ENCODE measurements around the gene APBB1IP.
"Not testable (repeated sequence)": the region's sequence is repeated elsewhere in the genome, so short reads cannot be mapped to it uniquely, and the experiment has no call there.

APBB1IP gene

DNA sequence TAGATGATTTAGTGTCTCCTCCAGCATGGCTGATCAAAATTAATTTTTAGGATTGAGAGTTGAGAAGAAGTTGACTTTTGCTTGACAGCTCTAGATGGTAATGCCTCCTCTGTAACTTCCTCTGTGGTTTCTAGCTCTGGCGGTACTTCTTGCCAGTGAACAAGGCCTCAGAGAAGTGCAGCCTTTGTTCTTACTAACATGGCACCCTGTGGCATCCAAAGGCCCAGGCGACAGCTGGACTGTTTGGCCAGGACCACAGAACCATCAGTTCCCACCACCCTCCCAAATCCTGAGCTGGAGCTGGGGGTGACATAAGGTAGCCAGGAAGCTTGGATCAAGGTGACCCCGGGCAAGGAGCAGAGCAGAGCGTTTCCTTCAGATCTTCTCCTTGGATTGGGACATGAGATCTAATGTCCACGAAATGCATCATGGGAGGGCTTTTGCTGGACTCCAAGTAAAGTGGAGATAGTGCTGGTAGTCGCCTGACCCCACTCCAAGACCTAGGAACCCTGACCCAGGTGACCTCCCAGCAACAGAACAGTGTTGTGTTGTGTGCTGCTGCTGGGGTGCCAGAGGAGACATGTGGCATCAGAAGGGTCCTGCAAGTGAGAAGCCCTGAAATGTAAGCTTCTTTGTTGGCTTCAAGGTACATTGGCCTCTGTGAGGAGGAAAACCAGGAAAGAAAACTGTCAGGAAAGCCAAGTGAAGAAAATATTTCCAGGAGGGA, 41.8 kb downstream of the APBB1IP start:
- DNase-seq, result peak in 2 of 4 experiments; percentile 9 to 18

DNA sequence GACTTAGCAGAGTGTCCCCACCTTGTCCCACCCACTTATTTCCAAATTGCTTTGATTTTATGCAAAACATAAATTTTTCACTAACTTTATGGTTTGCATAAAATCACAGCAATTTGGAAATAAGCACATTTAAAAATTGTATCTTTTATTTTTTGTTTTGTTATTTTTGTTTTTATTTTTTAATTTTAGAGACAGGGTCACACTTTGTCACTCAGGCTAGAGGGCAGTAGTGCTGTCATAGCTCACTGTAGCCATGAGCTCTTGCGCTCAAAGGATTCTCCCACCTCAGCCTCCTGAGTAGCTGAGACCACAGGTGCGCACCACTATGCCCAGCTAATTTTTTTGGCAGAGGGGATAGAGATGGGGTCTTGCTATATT, 43.2 kb downstream of the APBB1IP start:
- DNase-seq, result no peak

DNA sequence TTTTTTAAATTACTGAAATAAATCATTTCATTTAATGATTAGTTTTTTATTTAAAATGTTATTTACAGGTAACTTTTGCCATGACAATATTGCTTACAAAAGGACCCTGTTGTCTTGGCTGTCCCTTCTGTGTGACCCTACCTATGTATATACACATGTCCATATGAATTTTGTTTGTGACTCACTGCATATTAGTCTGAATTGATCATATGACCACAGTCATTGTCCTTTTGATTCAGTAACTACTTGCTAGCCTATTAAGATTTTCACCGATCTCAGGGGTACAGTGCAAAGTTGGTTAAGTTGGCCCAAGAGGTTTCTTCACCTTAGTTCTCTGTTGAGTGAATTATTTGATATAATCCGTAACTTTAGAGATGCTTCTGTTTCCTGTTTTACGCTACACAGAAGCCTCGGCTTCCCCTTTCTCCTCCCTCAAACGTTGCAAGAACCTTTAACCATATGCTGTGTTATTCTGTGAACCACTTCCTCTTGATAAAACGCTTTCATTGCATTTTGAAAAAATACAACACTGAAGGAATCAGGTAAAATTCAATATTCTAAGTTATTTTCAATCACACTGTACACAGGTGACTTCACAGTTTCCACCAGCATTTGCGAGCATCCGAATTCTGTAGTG, 43.9 kb downstream of the APBB1IP start:
- DNase-seq, result peak in 2 of 4 experiments; percentile 4 to 8

DNA sequence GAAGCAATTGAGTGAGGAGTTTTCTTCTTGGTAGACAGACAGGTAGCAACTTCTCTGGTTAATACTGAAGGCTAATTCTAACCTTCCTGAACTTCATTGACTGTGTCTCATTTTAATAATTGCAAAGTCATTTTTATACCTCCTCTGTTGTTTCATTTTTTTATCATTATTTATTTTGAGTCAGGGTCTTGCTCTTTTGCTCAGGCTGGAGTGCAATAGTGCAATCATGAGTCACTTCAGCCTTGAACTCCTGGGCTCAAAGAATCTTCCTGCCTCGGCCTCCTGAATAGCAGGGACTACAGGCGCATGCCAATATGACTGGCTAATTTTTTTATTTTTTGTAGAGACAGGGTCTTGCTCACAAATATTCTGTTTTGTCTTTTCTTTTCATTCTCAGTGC, 45.4 kb downstream of the APBB1IP start:
- no peak for DNase-seq

DNA sequence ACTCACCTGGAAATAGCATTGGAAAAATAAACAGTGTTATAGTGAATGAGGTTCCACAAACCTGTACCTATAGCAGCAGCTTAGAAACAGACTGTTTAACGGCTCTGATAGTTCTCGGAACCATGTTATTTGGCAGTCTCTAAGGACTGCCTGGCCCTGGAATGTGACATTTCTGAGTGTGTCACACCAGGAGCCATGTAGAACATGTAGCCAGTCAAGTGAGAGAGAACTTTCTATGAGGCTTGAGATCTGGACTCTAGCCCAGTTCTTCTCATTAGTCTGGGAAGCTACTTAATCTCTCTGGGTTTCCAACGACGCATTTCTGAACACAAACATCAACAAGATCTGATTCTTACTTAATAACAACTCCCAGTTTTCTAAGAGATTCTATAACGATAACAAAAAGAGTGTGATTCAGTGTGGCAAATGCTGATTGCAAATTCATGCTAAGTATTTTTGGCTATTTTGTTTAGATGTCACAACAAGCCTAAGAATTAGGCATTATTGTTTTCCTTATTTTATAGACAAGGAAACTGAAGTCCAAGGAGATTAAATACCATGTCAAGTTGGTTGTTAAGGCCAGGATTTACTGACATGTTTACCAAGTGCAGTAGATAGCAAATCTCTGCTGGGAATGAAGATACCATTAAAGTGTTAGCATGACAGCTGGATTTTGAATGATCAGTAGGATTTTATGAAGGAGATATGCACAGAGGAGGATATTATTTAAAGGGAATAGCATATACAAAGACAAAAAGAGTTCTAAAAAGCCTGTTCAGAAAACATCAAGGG, 47.2 kb downstream of the APBB1IP start:
- no peak for DNase-seq

DNA sequence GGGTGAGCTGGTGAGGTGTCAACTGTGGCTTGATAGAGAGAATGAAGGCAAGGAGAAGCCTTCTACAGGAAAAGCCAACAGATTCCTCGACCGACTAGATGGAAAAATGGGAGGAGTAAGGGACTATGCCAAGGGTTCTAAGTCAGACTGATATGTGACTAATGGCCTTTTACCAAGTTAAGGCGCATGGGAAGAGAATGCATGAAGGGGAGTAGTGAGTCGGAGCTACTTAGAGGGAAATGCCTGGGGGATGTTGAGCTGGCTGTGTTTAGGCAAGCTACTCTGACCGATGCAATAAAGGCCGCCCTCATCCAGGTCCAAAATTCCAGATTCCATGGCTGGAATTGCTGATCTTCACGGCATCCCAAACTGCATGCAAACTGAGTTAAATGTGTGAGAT, 48.2 kb downstream of the APBB1IP start:
- DNase-seq, result no peak

DNA sequence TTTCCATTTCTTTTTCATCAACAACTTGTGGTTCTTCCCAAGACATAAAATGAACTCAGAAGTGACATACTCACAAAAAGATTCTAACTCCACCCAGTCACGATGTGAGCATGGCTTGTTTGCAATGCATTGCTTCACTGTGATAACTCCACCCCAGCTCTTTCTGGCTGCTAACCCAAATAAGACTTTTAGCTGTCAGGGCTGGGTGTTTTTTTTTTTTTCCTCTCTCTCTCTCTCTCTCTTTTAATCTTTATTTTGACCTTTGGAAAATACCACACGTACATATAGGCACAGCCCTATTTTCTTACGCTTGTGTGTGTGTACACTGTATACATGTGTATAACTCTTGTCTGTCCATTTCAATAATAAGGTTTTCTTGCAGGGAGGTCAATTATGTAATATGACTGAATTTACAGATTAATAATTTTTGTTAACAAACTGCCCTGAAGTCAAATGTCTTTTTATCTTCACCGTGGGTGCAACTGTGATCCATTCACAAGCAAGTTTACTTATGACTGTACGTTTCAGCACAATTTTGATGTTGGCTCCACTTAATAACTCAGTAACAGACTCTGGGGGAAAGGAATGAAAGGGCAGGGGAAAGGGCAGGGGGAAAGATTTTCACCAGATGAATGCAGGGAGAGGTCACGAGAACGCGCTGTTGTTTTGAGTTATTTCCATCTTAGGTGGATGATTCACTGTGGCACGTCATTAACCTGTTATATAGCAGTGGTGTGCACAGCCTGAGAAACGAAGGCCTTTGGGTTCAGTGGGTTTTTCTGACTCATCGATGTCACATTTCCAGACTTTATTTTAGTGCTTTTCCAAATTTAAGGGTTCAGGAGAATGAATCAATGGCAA, 49.1 kb downstream of the APBB1IP start:
- peak; percentile 22 to 43 (median 39) for DNase-seq

DNA sequence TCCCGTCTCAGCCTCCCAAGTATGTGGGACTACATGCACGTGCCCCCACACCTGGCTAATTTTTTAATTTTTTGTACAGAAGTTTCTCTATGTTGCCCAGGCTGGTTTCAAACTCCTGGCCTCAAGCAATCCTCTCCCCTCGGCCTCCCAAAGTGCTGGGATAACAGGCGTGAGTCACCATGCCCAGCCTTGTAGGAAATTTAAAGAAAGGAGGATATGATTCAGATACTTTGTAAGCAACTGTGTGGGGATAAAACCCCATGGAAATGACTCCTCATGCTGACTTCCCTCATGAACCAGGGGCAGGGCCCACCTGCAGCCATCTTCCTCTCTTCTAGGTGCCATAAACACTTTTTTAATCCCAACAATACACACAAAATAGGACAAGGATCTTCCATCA, 50.2 kb downstream of the APBB1IP start:
- no peak for DNase-seq

DNA sequence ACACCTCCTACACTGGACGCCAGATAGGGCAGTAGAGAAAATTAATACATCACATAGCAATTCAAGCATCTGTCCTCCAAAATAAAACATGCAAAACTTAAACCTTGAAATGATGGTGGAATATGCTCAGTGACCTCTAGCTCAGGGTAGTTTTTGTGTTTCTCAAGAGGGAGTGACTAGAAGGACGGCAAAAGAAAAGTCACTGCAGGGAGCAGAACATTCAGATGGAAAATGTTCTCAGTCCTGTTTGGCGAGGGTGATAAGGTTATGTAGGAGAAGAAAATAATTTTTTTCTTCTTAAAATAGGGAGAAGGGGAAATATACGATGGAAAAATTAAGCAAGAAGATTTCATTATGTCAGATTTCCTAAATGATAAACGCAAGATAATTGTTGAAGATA, 50.9 kb downstream of the APBB1IP start:
- no peak for DNase-seq

DNA sequence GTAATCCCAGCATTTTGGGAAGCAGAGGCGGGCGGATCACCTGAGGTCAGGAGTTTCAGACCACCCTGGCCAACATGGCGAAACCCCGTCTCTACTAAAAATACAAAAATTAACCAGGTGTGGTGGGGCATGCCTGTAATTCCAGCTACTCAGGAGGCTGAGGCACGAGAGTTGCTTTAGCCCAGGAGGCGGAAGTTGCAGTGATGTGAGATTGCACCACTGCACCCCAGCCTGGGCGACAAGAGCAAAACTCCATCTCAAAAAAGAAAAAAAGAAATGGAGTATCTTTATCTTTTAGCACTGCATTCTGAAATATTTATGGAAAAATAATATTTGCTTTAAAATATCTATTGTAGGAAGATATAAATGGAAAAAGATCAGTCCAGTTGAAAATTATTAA, 52.2 kb downstream of the APBB1IP start:
- DNase-seq, result not testable (repeated sequence)

DNA sequence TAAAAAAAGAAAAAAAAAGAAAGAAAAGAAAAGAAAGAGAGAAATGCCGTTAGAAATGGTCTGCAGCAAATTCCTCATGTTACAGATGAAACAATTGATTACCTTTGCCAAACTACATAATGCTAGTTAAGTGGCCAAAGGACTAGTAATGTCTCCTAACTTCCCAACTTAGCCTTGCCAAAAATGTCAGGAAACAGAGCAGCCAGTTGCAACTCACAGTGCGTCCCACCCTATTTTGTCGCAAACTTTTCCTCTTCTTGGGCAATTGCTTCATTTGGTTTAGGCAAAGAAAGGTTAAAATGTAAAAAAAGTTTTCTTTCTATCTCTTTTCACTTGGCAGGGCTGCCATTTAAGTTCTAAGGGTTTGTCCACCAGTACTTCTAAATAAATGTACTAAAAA, 53.1 kb downstream of the APBB1IP start:
- no peak for DNase-seq

DNA sequence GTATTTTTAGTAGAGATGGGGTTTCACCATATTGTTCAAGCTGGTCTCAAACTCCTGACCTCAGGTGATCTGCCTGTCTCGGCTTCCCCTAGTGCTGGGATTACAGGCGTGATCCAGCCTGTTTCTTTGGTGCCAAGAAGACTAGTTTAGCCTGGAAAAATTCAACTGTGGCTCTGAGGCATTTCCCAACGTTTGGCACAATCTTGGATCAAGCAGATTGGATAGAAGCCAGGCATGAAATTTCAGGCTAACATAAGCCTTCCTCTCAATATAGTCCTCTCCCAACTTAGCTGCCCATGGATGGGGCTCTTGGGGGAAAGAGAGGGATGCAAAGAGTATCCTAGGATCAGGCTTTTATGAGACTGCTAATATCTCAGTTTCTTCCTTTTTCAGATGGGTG, 53.8 kb downstream of the APBB1IP start:
- DNase-seq, result no peak

DNA sequence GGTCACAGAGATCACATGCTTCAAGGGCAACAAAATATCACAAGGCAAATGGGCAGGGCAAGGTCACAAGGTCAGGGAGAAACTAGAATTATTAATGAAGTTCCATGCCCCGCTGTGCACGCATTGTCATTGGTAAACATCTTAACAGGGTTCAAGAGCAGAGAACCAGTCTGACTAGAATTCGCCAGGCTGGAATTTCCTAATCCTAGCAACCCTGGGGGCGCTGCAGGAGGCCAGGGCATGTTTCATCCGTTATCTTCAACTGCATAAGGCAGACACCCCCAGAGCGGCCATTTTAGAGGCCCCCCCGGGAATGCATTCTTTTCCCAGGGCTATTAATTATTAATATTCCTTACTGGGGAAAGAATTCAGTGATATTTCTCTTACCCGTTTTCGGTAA, 54.6 kb downstream of the APBB1IP start:
- DNase-seq, result not testable (repeated sequence)

DNA sequence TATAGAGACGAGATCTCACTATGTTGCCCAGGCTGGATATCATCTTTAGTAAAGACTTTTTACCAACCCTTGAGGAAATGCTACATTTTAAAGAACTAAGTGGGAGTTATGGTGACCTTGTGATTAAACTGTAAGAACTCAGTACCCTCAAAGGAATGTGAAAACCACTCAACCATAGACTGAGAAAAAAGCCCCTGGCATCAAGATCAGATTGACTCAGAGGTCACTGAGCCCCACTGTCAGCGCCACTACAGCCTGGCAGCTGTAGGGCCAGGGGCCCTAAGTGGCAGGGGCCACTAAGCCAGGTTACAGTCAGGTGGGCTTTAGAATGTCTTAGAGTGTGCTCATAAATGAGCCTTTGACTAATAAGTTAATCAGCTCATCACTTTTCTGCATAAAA, 55.9 kb downstream of the APBB1IP start:
- DNase-seq, result no peak

DNA sequence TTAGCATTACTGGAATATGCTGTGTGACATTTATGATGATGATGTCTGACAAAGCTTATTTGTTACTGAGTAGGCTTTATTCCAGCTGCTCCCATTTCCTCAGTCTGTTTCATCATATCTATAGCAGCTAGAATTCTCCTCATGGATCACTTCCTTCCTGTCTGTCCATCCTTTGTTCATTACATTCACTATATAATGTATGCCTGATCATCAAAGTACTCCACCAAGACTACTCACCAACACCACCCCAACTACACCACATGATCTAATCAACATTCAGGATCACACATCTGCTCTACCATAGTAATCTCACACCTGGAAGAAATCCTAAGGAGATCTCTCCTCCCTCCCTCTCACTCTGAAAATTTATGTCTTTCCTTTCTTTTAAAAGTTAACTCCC, 61.3 kb downstream of the APBB1IP start:
- DNase-seq, result no peak

DNA sequence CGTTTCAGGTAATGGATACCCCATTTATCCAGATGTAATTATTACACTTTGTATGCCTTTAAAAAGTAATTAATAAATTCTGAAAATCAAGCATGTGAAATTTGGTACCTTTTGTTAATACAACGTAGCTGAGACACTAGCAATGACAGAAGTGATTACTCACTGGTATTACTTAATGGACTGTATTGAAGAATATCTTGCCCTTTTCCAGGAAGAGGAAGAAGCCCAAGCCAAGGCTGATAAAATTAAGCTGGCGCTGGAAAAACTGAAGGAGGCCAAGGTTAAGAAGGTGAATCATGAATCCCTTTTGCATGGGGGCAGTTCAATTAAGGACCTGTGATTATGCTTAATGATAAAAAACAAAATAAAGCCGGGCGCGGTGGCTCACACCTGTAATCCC, 64.8 kb downstream of the APBB1IP start:
- no peak for DNase-seq

DNA sequence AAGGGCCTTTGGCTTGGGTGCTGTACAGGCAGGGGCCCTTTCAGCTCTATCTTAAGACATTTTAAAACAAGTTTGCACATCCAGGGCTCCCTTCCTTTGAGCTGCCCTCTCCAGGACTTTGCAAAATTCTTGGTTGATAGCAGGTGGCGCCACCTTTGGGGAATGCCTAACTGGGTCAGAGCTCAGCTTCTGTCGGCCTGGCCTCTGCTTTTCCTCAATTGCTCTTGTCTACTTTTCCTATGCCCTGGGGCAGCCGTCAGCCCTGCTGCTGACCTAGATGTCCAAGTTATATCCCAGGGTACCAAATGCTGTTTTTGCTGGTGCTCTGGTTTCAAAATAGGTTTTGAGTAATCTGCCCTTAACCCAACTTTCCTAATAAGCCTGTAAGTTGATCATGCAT, 65.8 kb downstream of the APBB1IP start:
- DNase-seq, result peak in 1 of 4 experiments; percentile 2

DNA sequence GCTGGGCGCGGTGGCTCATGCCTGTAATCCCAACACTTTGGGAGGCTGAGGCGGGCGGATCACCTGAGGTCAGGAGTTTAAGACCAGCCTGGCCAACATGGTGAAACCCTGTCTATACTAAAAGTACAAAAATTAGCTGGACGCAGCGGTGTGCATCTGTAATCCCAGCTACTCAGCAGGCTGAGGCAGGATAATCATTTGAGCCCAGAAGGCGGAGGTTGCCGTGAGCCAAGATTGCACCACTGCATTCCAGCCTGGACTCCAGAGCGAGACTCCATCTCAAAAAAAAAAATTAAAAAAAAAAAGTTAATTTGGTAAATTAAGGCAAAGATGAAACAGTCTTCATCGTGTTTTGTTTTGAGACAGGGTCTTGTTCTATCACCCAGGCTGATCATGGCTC, 66.3 kb downstream of the APBB1IP start:
- not testable (repeated sequence) for DNase-seq

DNA sequence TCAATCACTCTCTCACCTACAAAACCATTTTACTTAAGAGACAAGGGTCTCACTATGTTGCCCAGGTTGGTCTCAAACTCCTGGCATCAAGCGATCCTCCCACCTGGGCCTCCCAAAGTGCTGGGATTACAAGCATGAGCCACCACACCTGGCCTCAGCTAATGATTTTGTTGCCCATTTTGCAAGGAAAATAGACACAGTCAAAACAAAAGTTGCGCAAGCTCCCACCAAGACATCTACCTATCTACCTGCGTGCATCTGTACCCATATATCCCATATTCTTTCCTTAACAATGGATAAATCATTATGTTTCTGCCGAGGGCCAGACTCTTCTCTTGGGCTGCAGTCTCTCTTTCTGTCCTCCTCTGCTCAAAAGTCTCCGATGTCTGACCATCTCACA, 67.3 kb downstream of the APBB1IP start:
- DNase-seq, result no peak

DNA sequence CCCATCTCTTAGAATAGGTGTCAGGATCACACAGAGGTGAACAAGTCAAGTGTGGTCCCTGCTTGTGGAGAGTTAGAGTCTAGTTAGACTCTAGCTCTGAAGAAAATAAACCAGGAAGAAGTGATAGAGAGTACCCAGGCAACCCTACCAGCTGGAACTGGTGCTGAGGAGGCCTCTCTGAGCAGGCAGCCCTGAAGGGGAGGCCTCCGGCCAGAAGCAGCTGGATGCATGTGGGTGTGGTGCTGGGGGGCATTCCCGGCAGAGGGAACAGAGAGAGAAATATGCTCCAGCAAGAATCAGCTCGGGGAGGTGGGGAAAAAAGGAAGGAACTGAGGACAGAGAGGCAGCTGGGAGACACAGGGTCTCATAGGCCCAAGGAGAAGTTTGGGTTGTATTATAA, 68.6 kb downstream of the APBB1IP start:
- no peak for DNase-seq

DNA sequence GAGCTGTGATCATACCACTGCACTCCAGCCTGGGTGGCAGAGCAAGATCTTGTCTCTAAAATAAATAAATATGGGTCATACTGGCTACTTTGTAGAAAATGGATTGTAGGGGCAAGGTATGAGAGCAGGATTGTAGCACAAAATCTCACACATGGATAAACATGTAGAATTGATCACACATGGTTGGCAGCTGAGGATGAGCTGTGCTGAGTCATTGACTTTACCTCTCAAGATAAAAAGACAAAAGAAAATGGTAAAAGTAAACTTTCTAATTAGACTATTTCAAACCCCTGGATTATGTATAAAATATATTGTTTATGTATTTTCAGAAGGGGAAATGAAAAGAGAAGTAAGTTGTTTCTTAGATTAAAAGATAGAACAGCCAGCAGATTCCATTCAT, 69.3 kb downstream of the APBB1IP start:
- DNase-seq, result no peak

DNA sequence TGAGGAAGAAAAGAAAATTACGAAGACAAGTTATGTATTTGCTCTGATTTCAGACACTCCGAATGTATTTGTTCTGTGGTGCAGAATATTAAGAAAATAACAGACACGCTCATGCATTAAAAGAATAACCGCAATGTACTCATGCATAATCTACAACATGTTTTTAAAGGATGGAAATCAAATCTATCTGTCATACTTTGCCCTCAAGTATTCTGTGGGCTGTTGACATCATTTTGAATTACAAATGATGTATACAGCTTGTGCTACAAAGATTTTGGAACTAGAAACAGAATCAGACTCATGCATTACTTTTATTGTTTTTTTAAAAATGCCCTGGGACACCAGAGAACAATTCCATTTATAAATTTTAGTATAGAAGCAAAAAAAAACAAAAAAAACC, 69.9 kb downstream of the APBB1IP start:
- no peak for DNase-seq

DNA sequence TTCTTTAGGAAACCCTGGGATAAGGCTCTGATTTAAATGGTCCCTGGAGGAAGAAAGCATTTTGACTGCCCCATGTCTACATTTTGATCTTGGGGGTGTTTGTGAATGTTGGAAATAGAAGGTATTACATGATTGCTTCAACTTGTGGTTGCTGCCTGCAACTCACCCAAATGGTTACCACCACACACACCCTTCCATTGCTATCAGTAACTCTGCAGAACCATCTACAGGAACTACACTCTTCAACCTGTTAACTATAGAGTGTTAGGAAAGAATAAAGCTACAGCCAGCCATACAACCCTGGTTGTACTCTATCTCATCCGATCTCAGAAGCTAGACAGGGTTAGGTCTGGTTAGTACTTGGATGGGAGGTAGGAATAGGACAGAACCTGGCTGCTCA, 71.2 kb downstream of the APBB1IP start:
- no peak for DNase-seq

Measured in activated CD4-positive, CD25-positive, alpha-beta regulatory T cell (primary cell).